ENCODE results near the gene PHOSPHO1. TPM values are rescaled to one million over a fixed set of nuclear protein-coding genes. Genes with fewer than 3 reads are reported as not detected.

The PHOSPHO1 gene
- 0.76 to 1.0 TPM (median 0.97 TPM) in 5 replicates for total RNA-seq (2022; extraction: Qiagen RNA extraction; ENCODE audit: low read depth)

GRCh38 chr17:49230636-49231562 lies at the start of gene PHOSPHO1:
Gene PHOSPHO1 (minus strand): TSS chr17:49230787. CDS start chr17:49226691, 4,096 bp downstream.

GRCh38 chr17:49210158-49211029 lies 20.2 kb downstream of the PHOSPHO1 start, which contains the start of the genes ABI3 and GNGT2:
Gene ABI3 (plus strand): TSS chr17:49210707. CDS start chr17:49210725, 18 bp downstream.
Gene GNGT2 (minus strand): TSS chr17:49210574. CDS start chr17:49207422, 3,152 bp downstream.

Other genes with a start within 250 kb of the PHOSPHO1 start
- 47.6 to 94.0 TPM (median 79.0 TPM) in 5 replicates for gene IGF2BP1, start 233.4 kb downstream of the PHOSPHO1 start, total RNA-seq (2022; extraction: Qiagen RNA extraction; ENCODE audit: low read depth)
- gene B4GALNT2, start 98.0 kb downstream of the PHOSPHO1 start, total RNA-seq (2022; extraction: Qiagen RNA extraction; ENCODE audit: low read depth) = 0.29 to 0.70 TPM (median 0.51 TPM) in 5 replicates
- 0.16 to 0.64 TPM (median 0.27 TPM) in 5 replicates for gene GNGT2, start 20.2 kb downstream of the PHOSPHO1 start, total RNA-seq (2022; extraction: Qiagen RNA extraction; ENCODE audit: low read depth)
- gene ABI3, start 20.1 kb downstream of the PHOSPHO1 start, total RNA-seq (2022; extraction: Qiagen RNA extraction; ENCODE audit: low read depth) = 0.02 TPM in 1 of 5 replicates, not detected in the others
- 6.5 to 9.9 TPM (median 8.6 TPM) in 5 replicates for gene ZNF652, start 131.5 kb upstream of the PHOSPHO1 start, total RNA-seq (2022; extraction: Qiagen RNA extraction; ENCODE audit: low read depth)
- gene PHB1, start 184.1 kb upstream of the PHOSPHO1 start, total RNA-seq (2022; extraction: Qiagen RNA extraction; ENCODE audit: low read depth) = 322 to 496 TPM (median 444 TPM) in 5 replicates

Measured in A549 treated with CpdA at 1 μM for 4 hours (cell line).